ENCODE data around the gene FRAS1. TPM values are rescaled to one million over a fixed set of nuclear protein-coding genes. Genes with fewer than 3 reads are reported as not detected.

The FRAS1 gene
- total and polyA plus RNA-seq, 2 donors (not counting 1 experiment from before 2014, with no cell fraction given) = 0.03 to 0.12 TPM

- no peaks in the 10 kb centered on the region for H3K4me1 Mint-ChIP-seq
- no peak for TF ChIP-seq EZH2 (IDR thresholded peaks at IDR 0.05; ENCODE audit: borderline replicate concordance, insufficient read depth, low read depth, low read length, poor library complexity, severe bottlenecking)
- no peak for TF ChIP-seq CTCF (IDR thresholded peaks at IDR 0.05)
- Histone ChIP-seq H3K27me3 (replicated peaks in 1 of 4; ENCODE audit: control extremely low read depth in 1 of 4, control insufficient read depth in 3 of 4, insufficient read depth in 4 of 4, low read length in 3 of 4) (peaks cover 0 to 3% (median 1%) of the 10 kb centered on the region in 4 experiments), H3K9me3 (ENCODE audit: control extremely low read depth in 1 of 3, control insufficient read depth in 2 of 3, insufficient read depth in 1 of 3, low read length in 2 of 3) (peaks cover 0 to 10% (median 9%) of the 10 kb centered on the region in 3 donors), H3K4me1 (ENCODE audit: control insufficient read depth in 2 of 2, insufficient read depth in 2 of 2, low read length in 2 of 2) (no peaks in the 10 kb centered on the region), H3K27ac (ENCODE audit: low read length in 2 of 2) (no peak overlapping the region), H3K79me2 (ENCODE audit: control insufficient read depth, insufficient read depth, low read length) (no peaks in the 10 kb centered on the region), H3K9ac (ENCODE audit: low read length) (no peak overlapping the region), H4K20me1 (ENCODE audit: control insufficient read depth, insufficient read depth, low read length, poor library complexity, severe bottlenecking) (no peaks in the 10 kb centered on the region), H3K4me3 (ENCODE audit: control extremely low read depth in 1 of 5, extremely low read depth in 1 of 5, insufficient read depth in 1 of 5, low read depth in 2 of 5, low read length in 4 of 5) (no peak overlapping the region), H2AFZ (ENCODE audit: insufficient read depth, low read depth, low read length, poor library complexity, severe bottlenecking) (no peak overlapping the region), H3K36me3 (replicated peaks in 1 of 2; ENCODE audit: control extremely low read depth in 1 of 2, control insufficient read depth in 1 of 2, extremely low read depth in 1 of 2, insufficient read depth in 2 of 2, low read length in 1 of 2) (no peaks in the 10 kb centered on the region), H3K4me2 (replicated peaks; ENCODE audit: low read depth, low read length, poor library complexity, severe bottlenecking) (no peak overlapping the region)
- DNase-seq (no peak), ATAC-seq (ENCODE audit: low read depth) (no peak)
- intact Hi-C loops (cut with micrococcal nuclease) = no loop called here
- CTCF ChIA-PET = no interaction called here
- H3K4me3 Mint-ChIP-seq = no peak overlapping the region
- POLR2A ChIA-PET = no interaction called here
- peaks cover 3% of the 10 kb centered on the region for H3K27me3 Mint-ChIP-seq
- WGBS (ENCODE audit: insufficient coverage) = 73% methylated on average over 2 of the region's 3 CpGs
- peaks cover 4% of the 10 kb centered on the region for H3K9me3 Mint-ChIP-seq (ENCODE audit: insufficient read depth)
- H3K27ac Mint-ChIP-seq = no peak overlapping the region
Measured at GRCh38 chr4:78513411-78513975, 456.4 kb downstream of the FRAS1 start.

DNA sequence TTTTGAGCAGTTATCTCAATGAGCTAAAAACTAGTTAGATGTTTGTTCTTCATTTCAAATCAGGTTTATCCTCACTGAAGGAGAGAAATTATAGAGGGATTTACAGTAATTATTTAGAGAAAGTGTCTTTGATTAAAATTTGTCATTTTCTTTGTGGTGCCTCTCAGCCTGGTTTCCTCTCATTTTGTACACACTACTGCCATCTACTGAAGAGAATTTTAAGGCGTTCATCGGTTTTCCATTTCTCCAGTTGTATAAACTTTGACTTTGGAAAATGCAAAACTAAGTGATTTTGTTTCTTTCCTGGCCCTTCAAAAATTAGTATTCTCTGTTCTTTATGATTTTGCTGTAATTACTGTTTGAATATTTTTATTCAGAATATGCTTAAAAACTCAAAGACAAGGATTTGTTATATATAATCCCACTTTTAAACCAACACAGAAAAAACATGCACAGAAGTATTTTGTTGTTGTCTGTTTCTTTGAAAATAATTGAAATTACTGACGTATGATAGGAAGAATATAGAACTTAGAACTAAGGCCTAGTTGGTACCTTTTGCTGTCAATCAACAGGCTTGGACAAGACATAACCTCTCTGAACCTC, 460.0 kb downstream of the FRAS1 start:
- no CpG with 5 or more reads among the region's 3 CpGs for WGBS (ENCODE audit: insufficient coverage)
- H3K4me3 Mint-ChIP-seq = no peak overlapping the region
- no peaks in the 10 kb centered on the region for H4K20me1 ChIP-seq (ENCODE audit: control insufficient read depth, insufficient read depth, low read length, poor library complexity, severe bottlenecking)
- H3K27ac ChIP-seq (ENCODE audit: low read length in 2 of 2) = no peak overlapping the region
- H3K9me3 ChIP-seq (ENCODE audit: control extremely low read depth in 1 of 3, control insufficient read depth in 2 of 3, insufficient read depth in 1 of 3, low read length in 2 of 3) = peaks cover 0 to 10% (median 9%) of the 10 kb centered on the region in 3 donors
- no peaks in the 10 kb centered on the region for H3K4me1 ChIP-seq (ENCODE audit: control insufficient read depth in 2 of 2, insufficient read depth in 2 of 2, low read length in 2 of 2)
- TF ChIP-seq EZH2 (IDR thresholded peaks at IDR 0.05; ENCODE audit: borderline replicate concordance, insufficient read depth, low read depth, low read length, poor library complexity, severe bottlenecking) (no peak), CTCF (IDR thresholded peaks at IDR 0.05) (no peak)
- no peak overlapping the region for H3K4me2 ChIP-seq (replicated peaks; ENCODE audit: low read depth, low read length, poor library complexity, severe bottlenecking)
- H3K36me3 ChIP-seq (replicated peaks in 1 of 2; ENCODE audit: control extremely low read depth in 1 of 2, control insufficient read depth in 1 of 2, extremely low read depth in 1 of 2, insufficient read depth in 2 of 2, low read length in 1 of 2) = no peaks in the 10 kb centered on the region
- no peak overlapping the region for H2AFZ ChIP-seq (ENCODE audit: insufficient read depth, low read depth, low read length, poor library complexity, severe bottlenecking)
- POLR2A ChIA-PET = no interaction called here
- peaks cover 4% of the 10 kb centered on the region for H3K9me3 Mint-ChIP-seq (ENCODE audit: insufficient read depth)
- H3K9ac ChIP-seq (ENCODE audit: low read length) = no peak overlapping the region
- intact Hi-C loops (cut with micrococcal nuclease) = no loop called here
- DNase-seq = no peak
- no peak overlapping the region for H3K4me3 ChIP-seq (ENCODE audit: control extremely low read depth in 1 of 5, extremely low read depth in 1 of 5, insufficient read depth in 1 of 5, low read depth in 2 of 5, low read length in 4 of 5)
- peaks cover 2% of the 10 kb centered on the region for H3K27me3 Mint-ChIP-seq
- CTCF ChIA-PET = no interaction called here
- H3K79me2 ChIP-seq (ENCODE audit: control insufficient read depth, insufficient read depth, low read length) = no peaks in the 10 kb centered on the region
- no peak for ATAC-seq (ENCODE audit: low read depth)
- no peak overlapping the region for H3K27ac Mint-ChIP-seq
- no peaks in the 10 kb centered on the region for H3K27me3 ChIP-seq (replicated peaks in 1 of 4; ENCODE audit: control extremely low read depth in 1 of 4, control insufficient read depth in 3 of 4, insufficient read depth in 4 of 4, low read length in 3 of 4)
- H3K4me1 Mint-ChIP-seq = no peaks in the 10 kb centered on the region
